HG02571 (cell line): ENCODE measurements around the gene CPN1.
"Not testable (repeated sequence)": the region's sequence is repeated elsewhere in the genome, so short reads cannot be mapped to it uniquely, and the experiment has no call there.

Experiments
- ATAC-seq: cut with Tn5 transposase; IDR thresholded peaks from one replicate; pipeline ENCODE4 v1.9.1; 2021; ENCODE audit warnings: mild to moderate bottlenecking, moderate library complexity; ENCODE audit not compliant: unreplicated experiment

Gene CPN1

DNA sequence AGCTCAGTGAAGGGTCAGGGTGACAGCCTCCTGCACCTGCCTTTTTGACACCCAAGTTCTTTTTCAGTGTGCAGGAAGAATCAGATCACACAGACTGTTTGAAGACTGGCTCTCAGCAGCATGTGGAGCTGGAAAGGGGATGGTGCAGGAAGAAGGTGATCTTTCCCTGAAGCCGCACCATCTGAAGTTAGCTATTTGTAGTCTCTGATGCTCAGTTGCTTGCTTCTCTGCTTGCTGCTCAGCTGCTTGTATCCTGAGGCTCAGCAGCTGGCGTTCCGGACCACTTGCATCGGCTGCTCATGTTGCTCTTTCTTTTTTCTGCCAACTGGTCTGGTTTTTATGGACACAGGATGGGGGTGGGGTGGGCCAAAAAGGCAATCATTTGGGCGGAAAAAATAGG, 56.1 kb downstream of the CPN1 start:
- no peak for ATAC-seq

GRCh38 chr10:100024748-100025147, 56.9 kb downstream of the CPN1 start:
- no peak for ATAC-seq

DNA sequence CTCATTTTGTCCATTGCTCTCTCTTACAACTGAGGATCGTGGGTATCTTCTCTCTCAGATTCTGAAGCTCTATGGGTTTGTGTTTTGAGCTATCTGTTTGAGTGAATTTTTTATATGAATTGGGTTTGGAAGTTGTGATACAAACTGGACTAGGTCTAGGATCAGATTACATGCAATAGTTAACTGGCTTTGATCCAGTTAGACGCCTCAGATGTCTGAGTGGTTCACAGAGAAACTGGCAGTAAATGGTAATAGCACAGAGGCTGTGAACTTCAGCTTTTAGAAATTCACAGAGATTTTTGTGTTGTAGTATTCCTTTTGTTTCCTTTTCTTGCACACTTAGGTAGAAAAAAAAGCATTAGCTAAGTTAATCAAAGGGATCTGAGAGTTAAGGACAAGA, 59.3 kb downstream of the CPN1 start:
- no peak for ATAC-seq

GRCh38 chr10:100021322-100021721, 60.3 kb downstream of the CPN1 start:
- ATAC-seq, result no peak

- no peak for ATAC-seq
These were observed 60.8 kb downstream of the CPN1 start for GRCh38 chr10:100020886-100021253.

DNA sequence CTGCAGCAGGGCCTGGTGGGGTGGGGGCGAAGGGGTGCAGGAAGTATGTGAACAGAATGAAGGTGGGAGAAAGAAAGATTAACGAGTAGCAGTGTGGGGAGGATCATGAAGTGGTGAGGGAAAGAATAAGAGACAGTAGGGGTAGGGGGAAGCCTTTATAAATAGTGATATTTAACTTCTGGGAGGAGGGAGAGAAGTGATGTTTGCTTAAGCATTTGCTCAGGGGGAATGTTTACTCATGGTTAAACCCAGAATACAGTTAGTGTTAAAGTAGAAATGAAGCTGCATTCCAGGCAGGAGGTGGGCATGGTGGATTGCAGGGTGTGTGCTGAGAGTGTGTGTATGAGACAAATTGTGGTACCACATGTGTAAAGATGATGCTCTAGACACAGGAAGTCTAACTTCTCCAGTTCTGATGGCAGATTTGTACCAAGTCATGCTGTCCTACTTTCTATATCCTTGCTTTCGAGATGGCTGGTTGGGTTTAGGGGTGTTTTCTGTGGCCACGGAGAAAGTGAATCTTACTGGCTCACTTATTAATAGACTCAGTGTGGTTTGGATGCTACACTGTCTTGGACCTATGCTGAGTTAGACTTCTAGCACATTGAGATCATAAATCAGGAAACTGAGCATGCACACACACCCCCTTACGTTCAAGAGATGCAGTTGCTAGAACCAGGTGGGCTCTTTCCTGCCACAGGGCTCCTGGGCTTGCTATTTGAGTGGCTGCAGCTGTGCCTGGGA, 61.4 kb downstream of the CPN1 start:
- ATAC-seq, result peak; percentile 53

GRCh38 chr10:100019787-100020141, 61.9 kb downstream of the CPN1 start:
- ATAC-seq, result no peak

DNA sequence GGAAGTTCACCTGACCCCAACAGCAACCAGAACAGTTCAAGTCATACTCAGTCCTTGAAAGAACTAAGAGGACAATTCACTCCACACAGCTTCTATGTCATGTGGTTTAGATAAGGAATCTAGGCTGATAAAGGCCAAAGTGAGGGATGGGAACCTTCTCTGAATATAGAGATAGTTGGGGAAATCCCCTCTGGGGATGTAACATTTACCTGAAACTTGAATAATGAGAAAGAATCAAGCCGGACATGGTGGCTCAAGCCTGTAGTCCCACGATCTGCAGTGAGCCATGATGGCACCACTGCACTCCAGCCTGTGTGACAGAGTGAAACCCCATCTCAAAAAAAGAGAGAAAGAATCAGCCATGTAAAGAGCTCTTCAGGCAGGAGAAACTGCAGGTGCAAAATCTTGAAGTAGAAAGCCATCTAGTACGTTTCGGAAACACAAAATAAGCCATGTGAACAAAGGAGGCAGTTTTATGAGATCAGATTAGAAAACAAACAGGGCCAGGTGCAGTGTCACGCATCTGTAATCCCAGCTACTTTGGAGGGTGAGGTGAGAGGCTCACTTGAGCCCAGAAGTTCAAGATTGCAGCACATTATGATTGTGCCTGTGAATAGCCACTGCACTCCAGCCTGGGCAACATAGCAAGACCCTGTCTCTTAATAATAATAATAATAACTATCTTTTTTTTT, 67.5 kb downstream of the CPN1 start:
- peak; percentile 56 for ATAC-seq

DNA sequence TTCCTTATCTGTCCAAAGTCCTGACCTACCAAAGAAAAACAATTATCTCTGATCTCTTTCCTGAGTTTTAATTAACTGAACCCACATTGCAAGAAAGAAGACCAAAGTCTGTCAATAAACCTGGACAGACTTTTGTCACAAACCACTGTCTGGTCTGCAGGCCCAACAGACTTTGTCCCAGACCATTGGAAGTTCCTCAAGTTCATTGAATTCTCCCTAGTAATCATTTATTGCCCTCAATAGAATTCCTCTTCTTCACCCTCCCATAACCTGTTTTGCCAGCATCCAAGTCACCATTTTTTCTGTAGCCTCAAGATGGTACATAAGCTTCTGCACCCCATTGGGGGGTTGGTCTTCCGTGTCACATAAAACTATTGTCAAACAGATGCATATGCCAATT, 68.0 kb downstream of the CPN1 start:
- ATAC-seq, result no peak

DNA sequence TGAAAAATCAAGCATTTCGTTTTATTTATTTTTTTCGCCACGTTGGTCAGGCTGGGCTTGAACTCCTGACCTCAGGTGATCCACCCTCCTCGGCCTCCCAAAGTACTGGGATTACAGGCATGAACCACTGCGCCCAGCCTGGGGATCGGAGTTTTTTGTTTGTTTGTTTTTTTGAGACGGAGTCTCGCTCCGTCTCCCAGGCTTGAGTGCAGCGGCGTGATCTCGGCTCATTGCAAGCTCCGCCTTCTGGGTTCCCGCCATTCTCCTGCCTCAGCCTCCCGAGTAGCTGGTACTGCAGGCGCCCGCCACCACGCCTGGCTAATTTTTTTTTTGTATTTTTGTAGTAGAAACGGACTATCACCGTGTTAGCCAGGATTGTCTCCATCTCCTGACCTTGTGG, 69.8 kb downstream of the CPN1 start:
- not testable (repeated sequence) for ATAC-seq

DNA sequence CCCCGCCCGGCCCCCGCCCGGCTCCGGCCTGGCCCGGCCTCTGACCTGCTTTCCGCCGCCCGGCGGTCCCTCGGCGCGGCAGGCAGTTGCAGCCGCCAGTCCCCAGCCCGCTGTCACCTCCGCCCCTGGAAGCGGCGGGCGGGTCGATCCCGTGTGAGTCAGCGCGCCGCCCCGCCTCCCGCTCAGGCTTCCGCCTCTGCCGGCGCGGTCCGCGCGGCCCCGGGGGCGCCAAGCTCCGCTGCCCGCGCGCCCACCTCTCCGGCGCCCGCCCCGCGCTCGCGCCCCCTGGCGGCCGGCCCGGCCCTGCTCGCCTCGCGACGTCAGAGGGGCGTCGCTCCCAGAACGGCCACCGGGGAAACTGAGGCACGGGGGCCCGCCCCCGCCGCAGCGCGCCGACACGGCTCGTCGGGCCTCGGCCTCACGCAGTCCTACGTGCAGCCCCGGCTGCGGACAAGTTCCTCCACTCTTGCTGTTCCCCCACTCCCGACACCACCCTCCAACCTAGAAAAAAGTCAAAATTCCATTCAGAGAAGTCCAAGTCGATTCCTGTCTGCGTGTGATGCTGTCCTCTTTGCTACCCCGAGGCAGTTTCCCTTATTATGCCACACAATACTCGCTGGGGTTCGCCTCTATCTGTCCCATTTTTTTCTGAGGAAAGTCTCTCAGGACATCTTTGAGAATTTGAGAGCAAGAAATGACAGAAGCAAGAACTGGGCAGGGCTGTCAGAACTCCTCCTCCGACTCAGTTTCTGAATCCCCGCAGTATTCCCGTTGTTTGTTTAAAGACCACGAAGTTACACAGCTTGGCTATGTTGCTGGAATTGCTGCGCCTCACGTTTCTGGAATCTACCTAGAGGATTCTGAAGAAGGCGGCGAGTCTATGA, 71.6 kb downstream of the CPN1 start, which contains the start of gene DNMBP:
Gene DNMBP, minus strand, starts transcription at position 155 of the 884 bp plus-strand sequence. CDS start 37,823 bp downstream, outside the sequence.
- ATAC-seq, result peak; percentile 55

GRCh38 chr10:100009283-100009792, 72.3 kb downstream of the CPN1 start:
- ATAC-seq, result peak; percentile 47

DNA sequence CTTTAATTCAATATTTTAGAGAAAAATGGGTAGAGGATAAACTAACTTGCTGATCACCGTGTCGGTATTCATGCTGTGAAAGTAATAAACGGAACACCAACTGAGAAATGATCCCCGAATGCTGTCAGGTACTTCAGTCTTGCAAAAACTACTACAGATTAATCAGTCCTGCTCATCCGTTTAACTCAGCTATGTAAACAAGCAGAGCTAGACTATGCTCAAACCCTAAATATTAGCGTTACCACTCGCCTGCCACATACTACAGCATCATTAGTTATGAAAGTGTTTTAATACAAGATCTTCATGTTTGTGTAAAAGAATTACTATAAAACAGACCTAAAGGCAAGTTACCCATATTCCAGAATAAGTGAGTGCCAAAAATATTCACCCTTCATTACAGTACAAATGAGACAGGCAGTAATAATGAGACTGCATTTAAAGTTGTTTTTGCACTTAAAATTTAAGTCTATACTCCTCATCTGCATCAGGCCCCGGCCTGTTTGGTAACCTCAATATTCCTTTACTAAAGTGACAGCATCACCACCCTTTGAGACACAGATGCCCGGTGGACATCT, 72.9 kb downstream of the CPN1 start:
- ATAC-seq, result no peak

- no peak for ATAC-seq
These were observed 73.5 kb downstream of the CPN1 start for GRCh38 chr10:100008142-100008522.

- no peak for ATAC-seq
These were observed 74.2 kb downstream of the CPN1 start for GRCh38 chr10:100007231-100008141.

DNA sequence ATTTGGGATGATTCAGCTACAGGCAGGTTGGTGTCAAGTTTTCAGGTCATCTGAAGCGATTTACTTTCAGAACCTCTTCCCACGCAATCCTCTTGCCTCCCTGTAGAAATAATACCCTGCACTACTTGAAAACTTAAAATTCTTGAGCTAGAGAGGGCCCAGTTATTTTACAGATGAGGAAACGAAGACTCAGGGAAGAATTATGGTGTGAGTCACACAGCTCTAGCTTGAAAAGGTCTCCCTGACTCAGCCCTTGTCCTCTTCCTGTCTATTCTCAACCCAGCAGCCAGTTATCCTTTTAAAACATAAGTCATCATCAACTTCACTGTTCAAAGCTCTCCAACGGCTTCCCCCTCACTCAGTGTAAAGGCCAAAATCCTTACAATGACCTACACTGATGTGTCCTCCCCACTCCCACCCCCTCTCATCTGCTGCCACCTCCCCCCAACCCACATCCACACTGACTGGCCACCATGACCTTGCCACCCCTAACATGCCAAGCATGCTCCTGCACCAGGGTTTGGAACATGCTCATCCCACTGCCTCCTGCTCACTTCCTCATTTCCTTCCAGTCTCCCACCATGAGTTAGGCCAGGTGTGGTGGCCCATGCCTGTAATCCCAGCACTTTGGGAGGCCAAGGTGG, 75.3 kb downstream of the CPN1 start:
- ATAC-seq, result no peak

DNA sequence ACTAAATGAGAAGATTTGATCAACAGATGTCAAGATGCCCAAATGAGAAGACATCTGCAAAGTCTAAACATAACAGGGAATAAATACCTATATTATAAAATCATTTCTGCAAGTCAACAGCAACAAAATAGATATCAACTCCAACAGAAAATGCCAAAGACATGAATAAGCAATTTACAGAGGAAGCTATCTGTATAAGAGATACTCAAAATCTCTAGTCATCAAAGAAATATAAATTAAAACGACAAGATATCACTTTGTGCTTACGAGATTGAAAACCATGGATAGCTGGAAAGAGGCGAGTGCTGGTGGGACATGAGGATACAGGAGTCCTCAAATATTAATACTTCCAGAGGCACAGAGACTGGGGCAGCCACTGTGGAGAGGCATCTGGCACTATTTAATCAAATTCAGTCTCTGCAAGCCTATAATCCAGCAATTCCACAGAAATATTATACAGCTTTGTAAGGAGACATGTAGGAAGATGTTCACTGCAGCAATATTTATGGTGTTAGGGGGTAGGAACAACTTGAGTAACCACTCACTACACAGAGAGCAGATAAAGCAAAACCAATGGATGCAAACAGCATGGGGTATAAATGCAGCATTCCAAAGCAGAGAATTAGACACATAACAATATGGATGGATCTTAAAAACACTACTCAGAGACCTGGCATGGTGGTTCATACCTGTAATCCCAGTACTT, 76.7 kb downstream of the CPN1 start:
- ATAC-seq, result no peak

GRCh38 chr10:100000109-100000644, 81.5 kb downstream of the CPN1 start:
- ATAC-seq, result no peak
